Renal cortex interstitium (tissue), 11 donors: Measurements from ENCODE around the gene NXPH4. TPM values are rescaled to one million over a fixed set of nuclear protein-coding genes. Genes with fewer than 3 reads are reported as not detected.
A peak's percentile ranks its signal among the peaks of the same experiment; 100 is the strongest.

Experiments
- DNase-seq, 11 donors: peaks; one replicate each; pipeline ENCODE4 v3.0.0-alpha.2; 2013; ENCODE audit warnings: low read depth in 9 of 11, low spot score in 4 of 11; ENCODE audit errors: extremely low read depth in 1 of 11
- polyA plus RNA-seq, 3 donors: library from polyadenylated mRNA; unstranded; fragments of 120-200 nt; gene quantifications; one replicate each; pipeline ENCODE4 v1.2.1, GENCODE V29; 2013; ENCODE audit not compliant: insufficient read length in 3 of 3

Gene NXPH4
- polyA plus RNA-seq, 3 donors = 3.0 to 5.6 (median 4.2) TPM

- no peak for DNase-seq
Observed at GRCh38 chr12:57180321-57180989, 36.1 kb upstream of the NXPH4 start.

- no peak for DNase-seq
Observed at GRCh38 chr12:57181072-57181471, 35.5 kb upstream of the NXPH4 start.

GRCh38 chr12:57181561-57182155 lies 34.9 kb upstream of the NXPH4 start:
- DNase-seq = no peak

GRCh38 chr12:57182918-57183575 lies 33.5 kb upstream of the NXPH4 start:
- DNase-seq = peak; percentile 31 to 65 (median 48)

- DNase-seq = no peak
Observed at GRCh38 chr12:57183939-57184725, 32.5 kb upstream of the NXPH4 start.

- DNase-seq = no peak
Observed at GRCh38 chr12:57185403-57185802, 31.2 kb upstream of the NXPH4 start.

GRCh38 chr12:57185906-57186508 lies 30.6 kb upstream of the NXPH4 start:
- no peak for DNase-seq

GRCh38 chr12:57187222-57188089 lies 29.1 kb upstream of the NXPH4 start:
- DNase-seq = no peak

- no peak for DNase-seq
Observed at GRCh38 chr12:57188090-57188425, 28.5 kb upstream of the NXPH4 start.

GRCh38 chr12:57190037-57190436 lies 26.6 kb upstream of the NXPH4 start:
- no peak for DNase-seq

GRCh38 chr12:57190821-57191220 lies 25.8 kb upstream of the NXPH4 start:
- DNase-seq = no peak

GRCh38 chr12:57191410-57191809 lies 25.2 kb upstream of the NXPH4 start:
- DNase-seq = no peak

- DNase-seq = no peak
Observed at GRCh38 chr12:57192920-57193319, 23.7 kb upstream of the NXPH4 start.

GRCh38 chr12:57193706-57194245 lies 22.8 kb upstream of the NXPH4 start:
- no peak for DNase-seq

- no peak for DNase-seq
Observed at GRCh38 chr12:57194253-57194652, 22.3 kb upstream of the NXPH4 start.

- DNase-seq = no peak
Observed at GRCh38 chr12:57195186-57195585, 21.4 kb upstream of the NXPH4 start.

GRCh38 chr12:57195611-57196371 lies 20.8 kb upstream of the NXPH4 start:
- DNase-seq = no peak

- no peak for DNase-seq
Observed at GRCh38 chr12:57196439-57196838, 20.2 kb upstream of the NXPH4 start.
